ENCODE results near the gene FADS6. TPM values are rescaled to one million over a fixed set of nuclear protein-coding genes. Genes with fewer than 3 reads are reported as not detected.

Gene FADS6
- total and polyA plus RNA-seq, 10 of the 15 experiments (the other 5 are each of a cell fraction or from before 2014, with no cell fraction given) = not detected

- TF ChIP-seq MTA3 (IDR thresholded peaks at IDR 0.05; ENCODE audit: borderline replicate concordance, low read length) = no peak
- no peak for TF ChIP-seq ZNF592 (IDR thresholded peaks at IDR 0.05)
- TF ChIP-seq SREBF1 (IDR thresholded peaks at IDR 0.05; ENCODE audit: low read length) = no peak
- no peak for TF ChIP-seq REST (IDR thresholded peaks at IDR 0.05; ENCODE audit: low read depth, low read length)
- TF ChIP-seq CBFB (IDR thresholded peaks at IDR 0.05; ENCODE audit: low read depth) = no peak
- no peak for TF ChIP-seq IRF5 (IDR thresholded peaks at IDR 0.05; ENCODE audit: borderline replicate concordance)
- no peak for TF ChIP-seq NR2F1 (conservative IDR thresholded peaks at IDR 0.05)
- TF ChIP-seq CBX3 (IDR thresholded peaks at IDR 0.05; ENCODE audit: borderline replicate concordance, low read depth) = no peak
- TF ChIP-seq MXI1 (IDR thresholded peaks at IDR 0.05; ENCODE audit: low read depth, low read length) = no peak
- no peak for TF ChIP-seq ZBTB11 (CRISPR knock-in tag; IDR thresholded peaks at IDR 0.05)
- no peak for TF ChIP-seq MEF2B (IDR thresholded peaks at IDR 0.05; ENCODE audit: partially characterized antibody, poor library complexity, severe bottlenecking)
- TF ChIP-seq USF2 (IDR thresholded peaks at IDR 0.05; ENCODE audit: borderline replicate concordance, low read depth, low read length) = no peak
- TF ChIP-seq ZNF207 (IDR thresholded peaks at IDR 0.05; ENCODE audit: borderline replicate concordance) = no peak
- no peak for TF ChIP-seq STAT3 (IDR thresholded peaks at IDR 0.05; ENCODE audit: low read depth, low read length)
Measured at GRCh38 chr17:74939534-74939933, 46.1 kb upstream of the FADS6 start (continued).

Measured in GM12878 (cell line).